K562 (cell line): ENCODE results near the gene KLF17. TPM values are rescaled to one million over a fixed set of nuclear protein-coding genes. Genes with fewer than 3 reads are reported as not detected.

ENCODE experiments used
- ATAC-seq: fragments of 200-7000 bp; cut with Tn5 transposase; 3 replicates; pipeline ENCODE4 v1.9.1; 2020; ENCODE audit warnings: moderate library complexity
- BruUV-seq: library from RNA; stranded (reverse); fragments of 400-500 nt; replicated peaks from 2 replicates; lab custom pipeline; 2021; lab: Mats Ljungman, UMichigan
- CTCF ChIA-PET: fragments of 300-600 bp; formaldehyde crosslinking; extraction: SDS; loops from one replicate; lab custom pipeline; 2021; ENCODE audit warnings: low intra/inter-chr PET ratio; lab: Yijun Ruan, JAX
- POLR2A ChIA-PET: fragments of 300-600, 350-650 bp; sonication (Branson Sonifier 250); formaldehyde crosslinking; extraction: SDS; loops from one replicate; lab custom pipeline; 2021; ENCODE audit warnings: antibody characterized with exemption, inconsistent platforms; lab: Yijun Ruan, JAX
- DNase-seq, 4 experiments: peaks; one replicate each; pipeline versions ENCODE4 v3.0.0 to v3.0.0-alpha.2; 2011 to 2018; ENCODE audit warnings: low spot score in 3 of 4, mixed read lengths in 3 of 4; ENCODE audit errors: extremely low read depth in 1 of 4
- FAIRE-seq: peaks from 2 replicates; lab custom pipeline; 2011; peaks lifted over from hg19 to GRCh38; lab: Jason Lieb, UNC
- H2AFZ ChIP-seq: 2 replicates; pipeline ENCODE4 v1.6.0; 2011; ENCODE audit warnings: low read depth, low read length, control low read depth, inconsistent platforms
- H3K27ac ChIP-seq: fragments of 200-600 bp; 3 replicates; pipeline ENCODE4 v1.8.0; 2011; ENCODE audit warnings: low read depth, mild to moderate bottlenecking, control low read depth, inconsistent platforms, low read length, moderate library complexity, mixed read lengths; ENCODE audit errors: extremely low read depth
- H3K27me3 ChIP-seq, 2 experiments: fragments of 300-600 bp in 1 of 2; 2 replicates in 1 of 2; 3 replicates in 1 of 2; pipeline versions ENCODE4 v1.6.0 to v1.8.0; 2011; ENCODE audit warnings: inconsistent platforms in 2 of 2, low read length in 2 of 2, mild to moderate bottlenecking in 1 of 2, mixed read lengths in 1 of 2, moderate library complexity in 1 of 2; ENCODE audit not compliant: control insufficient read depth in 2 of 2, insufficient read depth in 2 of 2
- H3K36me3 ChIP-seq: fragments of 300-600 bp; 3 replicates; pipeline ENCODE4 v1.8.0; 2011; ENCODE audit warnings: mild to moderate bottlenecking, low read length, inconsistent platforms; ENCODE audit not compliant: control insufficient read depth, insufficient read depth
- H3K4me1 ChIP-seq, 2 experiments: fragments of 200-600 bp in 1 of 2; replicated peaks in 1 of 2; 2 replicates in 1 of 2; 3 replicates in 1 of 2; pipeline versions ENCODE4 v1.5.1 to v1.8.0; 2011; ENCODE audit warnings: inconsistent platforms in 2 of 2, low read length in 2 of 2, mild to moderate bottlenecking in 1 of 2, mixed read lengths in 1 of 2, moderate library complexity in 1 of 2; ENCODE audit not compliant: control insufficient read depth in 2 of 2, insufficient read depth in 2 of 2
- H3K4me2 ChIP-seq: 2 replicates; pipeline ENCODE4 v1.6.1; 2011; ENCODE audit warnings: low read length, control low read depth, inconsistent platforms, mixed read lengths; ENCODE audit not compliant: insufficient read depth
- H3K4me3 ChIP-seq: fragments of 200-600 bp; sonication (generic), shearing (Covaris generic); 2 replicates; pipeline ENCODE4 v1.5.1; 2016; ENCODE audit warnings: control low read depth, inconsistent platforms
- H3K79me2 ChIP-seq: fragments of 200-600 bp; 3 replicates; pipeline ENCODE4 v1.8.0; 2011; ENCODE audit warnings: low read length, inconsistent platforms; ENCODE audit not compliant: control insufficient read depth, insufficient read depth
- H3K9ac ChIP-seq, 2 experiments: 2 replicates each; pipeline versions ENCODE4 v1.6.0 to v1.6.1; 2011; ENCODE audit warnings: low read depth in 2 of 2, low read length in 2 of 2, control low read depth in 1 of 2, inconsistent platforms in 1 of 2, mild to moderate bottlenecking in 1 of 2, mixed read lengths in 1 of 2; ENCODE audit not compliant: insufficient read depth in 1 of 2
- H3K9me1 ChIP-seq: one replicate; pipeline ENCODE4 v1.6.0; 2011; ENCODE audit warnings: inconsistent platforms, mild to moderate bottlenecking, low read length, moderate library complexity; ENCODE audit not compliant: control insufficient read depth, insufficient read depth
- H3K9me3 ChIP-seq: replicated peaks from 2 replicates; pipeline ENCODE4 v1.5.1; 2011; ENCODE audit warnings: low read depth, low read length, inconsistent platforms; ENCODE audit not compliant: control insufficient read depth, insufficient read depth
- H4K20me1 ChIP-seq: replicated peaks from 2 replicates; pipeline ENCODE4 v1.6.1; 2011; ENCODE audit warnings: low read length, inconsistent platforms, mixed read lengths; ENCODE audit not compliant: control insufficient read depth, insufficient read depth
- ETS2 ChIP-seq: IDR thresholded peaks from 2 replicates; pipeline ENCODE4 v1.6.1; 2016; ENCODE audit warnings: borderline replicate concordance, missing genetic modification characterization, mild to moderate bottlenecking, moderate library complexity, missing compliant biosample characterization; ENCODE audit not compliant: poor library complexity, severe bottlenecking
- FOXA3 ChIP-seq, 2 experiments: fragments of 450-650 bp in 1 of 2; sonication (generic) in 1 of 2; formaldehyde crosslinking; IDR thresholded peaks in 1 of 2; conservative IDR thresholded peaks in 1 of 2; 2 replicates each; pipeline versions ENCODE4 v1.4.0 to v1.8.0; 2020 to 2022; ENCODE audit warnings: mild to moderate bottlenecking in 2 of 2, missing genetic modification reagents in 1 of 2
- MXI1 ChIP-seq: IDR thresholded peaks from 2 replicates; pipeline ENCODE4 v1.6.1; 2011; ENCODE audit warnings: low read depth, mild to moderate bottlenecking, improper control_type of control experiment, low read length
- TAL1 ChIP-seq: fragments of 450-650 bp; IDR thresholded peaks from 2 replicates; pipeline ENCODE4 v1.6.1; 2016; ENCODE audit warnings: mild to moderate bottlenecking
- ZNF76 ChIP-seq: fragments of 250-450 bp; sonication (Bioruptor Pico); IDR thresholded peaks from 2 replicates; pipeline ENCODE4 v1.4.0; 2020; ENCODE audit warnings: mild to moderate bottlenecking, moderate library complexity, borderline replicate concordance
- ZNF778 ChIP-seq: fragments of 450-650 bp; formaldehyde crosslinking; IDR thresholded peaks from 2 replicates; pipeline ENCODE4 v1.4.0; 2020; ENCODE audit warnings: mild to moderate bottlenecking, moderate library complexity
- WGBS: fragments of 100-300 bp; shearing (Covaris generic); methylation state at CpG from one replicate; pipeline ENCODE4 v1.1.6; 2016; ENCODE audit warnings: low coverage, mixed read lengths; ENCODE audit not compliant: insufficient coverage; ENCODE audit errors: missing lambda C conversion rate; 5-methylcytosine and 5-hydroxymethylcytosine counted together
- in situ Hi-C: fragments of 300-500 bp; cut with MboI; formaldehyde crosslinking; loops from 4 replicates; pipeline ENCODE4 v1.15.0; 2018; ENCODE audit warnings: inconsistent platforms, mixed read lengths
- intact Hi-C: fragments of 100-400 bp; cut with micrococcal nuclease; formaldehyde crosslinking; loops from 2 replicates; pipeline ENCODE4 v1.14.2; 2022
- polyA plus RNA-seq, 8 experiments: library from polyadenylated mRNA; depleted of rRNA in 4 of 8; stranded (reverse) in 5 of 8; unstranded in 3 of 8; fragments of >200 nt; fragmentation: Nextera tagmentation in 2 of 8; fragmentation: Illumina TruSeq in 1 of 8; extraction: Ambion mirVana in 2 of 8; extraction: Trizol in 1 of 8; gene quantifications; 2 replicates each; pipeline versions ENCODE4 v1.2.1 to v1.2.3, GENCODE V29; 2011 to 2014; ENCODE audit warnings: inconsistent platforms in 1 of 8, missing spikeins in 1 of 8
- total RNA-seq, 7 experiments: library from RNA; depleted of rRNA in 6 of 7; stranded (reverse); fragments of >200 nt in 6 of 7; fragmentation: Illumina TruSeq in 2 of 7; extraction: Trizol in 2 of 7; gene quantifications; 2 replicates each; pipeline versions ENCODE4 v1.2.1 to v1.2.3, GENCODE V29; 2011 to 2021; ENCODE audit warnings: low replicate concordance in 1 of 7

The KLF17 gene
- total and polyA plus RNA-seq, 9 of the 15 experiments (the other 6 are each of a cell fraction or from before 2014, with no cell fraction given) = 0.01 to 0.24 (median 0.13) TPM; not detected in 6

DNA sequence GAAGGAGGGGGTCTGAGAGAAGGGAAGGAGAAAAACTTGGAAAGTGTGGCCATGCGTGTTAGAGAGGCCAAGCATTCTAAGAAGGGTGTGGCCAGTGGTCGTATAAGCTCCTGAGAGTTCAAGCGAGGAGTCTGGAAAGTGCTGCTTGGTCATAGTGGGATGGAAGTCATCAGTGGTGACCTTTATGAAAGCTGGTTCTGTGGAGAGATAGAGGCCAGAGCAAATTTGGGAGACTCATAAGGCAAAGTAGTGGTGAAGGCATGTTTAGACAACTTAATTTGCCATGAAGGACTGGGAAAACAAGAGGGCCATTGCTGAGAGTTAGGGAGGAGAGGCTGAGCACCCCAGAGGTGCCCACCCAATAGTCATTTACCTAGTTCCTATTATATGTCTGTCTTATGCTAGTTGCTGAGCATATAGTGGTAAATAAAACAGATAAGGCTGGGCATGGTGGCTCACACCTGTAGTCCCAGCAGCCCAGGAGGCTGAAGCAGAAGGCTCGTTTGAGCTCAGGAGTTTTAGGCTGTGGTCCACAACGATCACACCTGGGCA lies 1.9 kb downstream of the KLF17 start (continued):
- TF ChIP-seq FOXA3 (CRISPR knock-in tag; conservative IDR thresholded peaks at IDR 0.05 in 1 of 2, IDR thresholded peaks at IDR 0.05 in 1 of 2) (no peak), ZNF76 (CRISPR knock-in tag) (no peak)

DNA sequence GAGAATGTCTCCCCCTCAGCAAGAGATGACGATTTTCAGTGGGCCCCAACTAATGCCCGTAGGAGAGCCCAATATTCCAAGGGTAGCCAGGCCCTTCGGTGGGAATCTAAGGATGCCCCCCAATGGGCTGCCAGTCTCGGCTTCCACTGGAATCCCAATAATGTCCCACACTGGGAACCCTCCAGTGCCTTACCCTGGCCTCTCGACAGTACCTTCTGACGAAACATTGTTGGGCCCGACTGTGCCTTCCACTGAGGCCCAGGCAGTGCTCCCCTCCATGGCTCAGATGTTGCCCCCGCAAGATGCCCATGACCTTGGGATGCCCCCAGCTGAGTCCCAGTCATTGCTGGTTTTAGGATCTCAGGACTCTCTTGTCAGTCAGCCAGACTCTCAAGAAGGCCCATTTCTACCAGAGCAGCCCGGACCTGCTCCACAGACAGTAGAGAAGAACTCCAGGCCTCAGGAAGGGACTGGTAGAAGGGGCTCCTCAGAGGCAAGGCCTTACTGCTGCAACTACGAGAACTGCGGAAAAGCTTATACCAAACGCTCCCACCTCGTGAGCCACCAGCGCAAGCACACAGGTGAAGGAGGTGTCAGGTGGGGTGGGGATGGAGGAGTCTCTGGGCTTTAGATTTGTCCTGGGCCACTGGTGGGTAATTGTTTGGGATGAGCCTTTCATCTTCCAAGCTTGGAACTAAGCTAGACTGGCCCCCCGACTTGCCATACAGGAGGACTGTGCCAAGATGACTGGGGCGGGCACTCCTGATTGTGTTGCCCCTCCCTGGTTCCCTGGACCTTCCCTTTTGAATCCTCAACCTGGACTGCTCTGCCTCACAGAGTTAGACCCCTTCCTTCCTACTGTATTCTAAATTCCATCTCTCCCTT lies 11.2 kb downstream of the KLF17 start:
- no TSS peak for BruUV-seq
- ChIA-PET POLR2A (interaction anchor here (0.6 to 0.7 kb wide), 4 partner anchors 25 to 1997 kb away, joined by 3 to 4 read pairs (median 3); no protein-coding TSS in a partner anchor), CTCF (no interaction called here)
- FAIRE-seq (no peak), ATAC-seq (no peak), DNase-seq (no peak)
- in situ Hi-C loops (no loop called here), intact Hi-C loops (no loop called here)
- Histone ChIP-seq H3K36me3 (no peaks in the 10 kb centered on the region), H3K9ac (no peak overlapping the region), H3K79me2 (no peaks in the 10 kb centered on the region), H3K27ac (no peak overlapping the region), H3K4me2 (no peak overlapping the region), H3K9me1 (no peaks in the 10 kb centered on the region), H2AFZ (no peak overlapping the region), H3K9me3 (no peaks in the 10 kb centered on the region), H3K27me3 (peaks cover 46 to 66% of the 10 kb centered on the region in 2 experiments), H3K4me1 (no peaks in the 10 kb centered on the region; a peak in 1 of 5 replicates), H4K20me1 (no peaks in the 10 kb centered on the region; the same call in 1 of the 2 replicates), H3K4me3 (no peak overlapping the region)
- WGBS = 13% methylated on average over 16 of the region's 16 CpGs
- TF ChIP-seq ETS2 (tag) = no peak
- no peak for TF ChIP-seq ZNF778 (CRISPR knock-in tag)
- no peak for TF ChIP-seq TAL1
- TF ChIP-seq MXI1 = no peak
